ENCODE results near the gene IGF1R.
A peak's percentile ranks its signal among the peaks of the same experiment; 100 is the strongest.

The IGF1R gene

DNA sequence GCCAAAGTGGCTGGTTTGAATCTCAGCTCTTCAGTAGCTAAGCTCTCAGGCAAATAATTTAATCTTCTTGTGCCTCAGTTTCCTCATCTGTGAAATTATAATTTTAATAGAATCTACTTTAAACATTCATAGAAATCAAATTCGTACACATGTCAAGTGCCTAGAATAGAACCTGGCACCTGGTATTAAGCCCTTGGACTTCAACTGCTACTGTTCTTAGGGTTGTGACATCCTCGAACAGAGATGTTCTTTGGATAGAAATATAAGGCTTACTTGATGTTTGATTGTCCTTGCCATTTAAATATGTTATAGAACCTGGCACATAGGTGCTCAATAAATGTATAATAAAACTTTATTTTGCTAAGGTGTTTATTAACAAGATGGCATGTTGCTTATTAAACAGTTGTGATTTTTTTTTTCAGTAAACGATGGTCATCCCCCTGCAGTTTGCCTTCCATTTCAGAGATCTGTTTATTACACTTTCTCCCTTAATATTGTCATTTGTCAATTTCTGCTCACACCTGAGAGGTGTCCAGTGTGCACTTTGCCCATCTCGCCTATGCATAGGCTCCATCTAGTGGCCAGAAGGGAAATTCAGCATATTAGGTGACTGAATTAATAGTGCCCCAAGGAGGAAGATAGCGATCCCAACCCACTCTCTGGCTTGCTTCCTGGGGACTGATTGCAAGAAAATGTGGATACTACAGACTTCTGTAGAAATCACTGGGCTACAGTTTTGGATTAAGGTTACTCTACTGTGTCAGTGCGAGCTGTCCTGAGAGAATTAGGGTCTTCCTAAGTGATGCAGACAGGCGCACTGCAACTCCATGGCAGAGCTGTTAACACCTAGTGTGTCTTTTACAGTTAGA is 10.7 kb downstream of the IGF1R start:
- peaks cover 99% of the 10 kb centered on the region for H3K79me2 ChIP-seq (ENCODE audit: control insufficient read depth, insufficient read depth, low read length, unreplicated experiment)
- H3K4me3 ChIP-seq (ENCODE audit: low read depth, low read length), result no peak overlapping the region
- no peaks in the 10 kb centered on the region for H3K36me3 ChIP-seq (ENCODE audit: insufficient read depth, low read length)
- H3K27me3 ChIP-seq (ENCODE audit: insufficient read depth, low read length), result no peaks in the 10 kb centered on the region
- no peak overlapping the region for H2AFZ ChIP-seq (ENCODE audit: low read length, unreplicated experiment)
- peaks cover 35% of the 10 kb centered on the region for H3K4me1 ChIP-seq (ENCODE audit: control insufficient read depth, insufficient read depth, low read length, unreplicated experiment)
- H3K27ac ChIP-seq (ENCODE audit: low read depth, low read length), result no peak overlapping the region

DNA sequence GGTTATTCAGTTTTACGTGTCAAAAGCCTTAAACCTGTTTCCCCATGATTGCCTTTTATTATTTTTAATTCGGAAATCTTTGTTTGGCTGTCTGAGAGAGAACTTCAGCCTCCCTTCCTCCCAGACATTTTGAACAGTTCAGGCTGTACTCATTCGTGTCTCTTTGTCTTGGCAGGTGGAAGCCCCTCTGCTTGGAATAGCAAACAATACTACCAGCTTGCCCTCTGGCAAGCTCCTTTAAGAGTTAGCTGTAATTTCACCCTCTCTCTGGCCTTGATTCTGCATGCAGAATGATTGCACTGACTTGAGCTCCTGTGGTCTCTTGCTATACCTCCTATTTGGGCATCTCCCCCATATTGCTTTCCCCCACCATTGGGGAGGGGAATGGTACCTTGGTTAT is 11.7 kb downstream of the IGF1R start:
- no peak overlapping the region for H3K27ac ChIP-seq (ENCODE audit: low read depth, low read length)
- H3K27me3 ChIP-seq (ENCODE audit: insufficient read depth, low read length), result no peaks in the 10 kb centered on the region
- peaks cover 91% of the 10 kb centered on the region for H3K79me2 ChIP-seq (ENCODE audit: control insufficient read depth, insufficient read depth, low read length, unreplicated experiment)
- no peak overlapping the region for H2AFZ ChIP-seq (ENCODE audit: low read length, unreplicated experiment)
- peaks cover 25% of the 10 kb centered on the region for H3K4me1 ChIP-seq (ENCODE audit: control insufficient read depth, insufficient read depth, low read length, unreplicated experiment)
- no peak overlapping the region for H3K4me3 ChIP-seq (ENCODE audit: low read depth, low read length)
- H3K36me3 ChIP-seq (ENCODE audit: insufficient read depth, low read length), result no peaks in the 10 kb centered on the region

DNA sequence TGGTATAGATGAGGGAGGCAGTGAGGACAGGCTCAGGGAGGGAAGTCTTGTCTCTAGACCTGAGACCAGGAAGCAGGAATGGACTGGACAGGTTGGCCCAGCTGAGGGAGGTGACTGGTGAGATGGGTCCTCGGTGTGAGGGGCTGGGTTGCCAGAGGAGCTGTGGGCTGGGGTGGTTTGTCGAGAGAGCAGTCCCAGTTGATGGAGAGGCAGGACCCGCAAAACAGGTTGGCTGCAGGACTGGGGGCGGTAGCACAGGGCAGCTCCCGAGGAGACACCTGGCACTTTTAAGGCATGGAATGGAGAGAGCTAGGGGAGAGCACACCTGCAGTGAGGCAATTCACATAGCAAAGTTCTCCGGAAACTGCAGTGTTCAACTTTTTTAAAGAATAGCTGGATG is 14.7 kb downstream of the IGF1R start:
- no peak overlapping the region for H3K4me3 ChIP-seq (ENCODE audit: low read depth, low read length)
- H3K27ac ChIP-seq (ENCODE audit: low read depth, low read length), result no peak overlapping the region
- no peaks in the 10 kb centered on the region for H3K36me3 ChIP-seq (ENCODE audit: insufficient read depth, low read length)
- H3K4me1 ChIP-seq (ENCODE audit: control insufficient read depth, insufficient read depth, low read length, unreplicated experiment), result peaks cover 23% of the 10 kb centered on the region
- H3K79me2 ChIP-seq (ENCODE audit: control insufficient read depth, insufficient read depth, low read length, unreplicated experiment), result peaks cover 90% of the 10 kb centered on the region
- no peak overlapping the region for H2AFZ ChIP-seq (ENCODE audit: low read length, unreplicated experiment)
- H3K27me3 ChIP-seq (ENCODE audit: insufficient read depth, low read length), result no peaks in the 10 kb centered on the region

DNA sequence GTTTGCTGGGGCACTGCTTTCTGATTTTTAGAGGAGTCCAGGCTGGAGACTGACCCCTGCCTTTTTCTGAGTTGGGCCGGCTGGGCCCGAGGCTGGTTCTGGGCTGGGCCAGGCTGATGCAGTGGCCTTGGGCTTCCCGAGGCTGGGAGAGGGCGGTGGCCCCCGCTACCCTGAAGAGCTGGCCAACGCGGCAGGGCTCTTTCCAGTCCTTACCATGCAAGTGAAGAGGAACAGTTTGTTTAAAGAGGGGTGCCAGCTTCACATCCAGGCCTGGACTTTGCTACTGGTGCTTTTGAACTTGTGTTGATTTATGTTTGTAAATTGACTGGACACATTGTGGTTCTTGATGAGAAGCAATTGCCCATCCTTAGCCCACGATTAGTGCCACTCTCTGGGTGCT is 15.3 kb downstream of the IGF1R start:
- no peak overlapping the region for H3K4me3 ChIP-seq (ENCODE audit: low read depth, low read length)
- H3K4me1 ChIP-seq (ENCODE audit: control insufficient read depth, insufficient read depth, low read length, unreplicated experiment), result peaks cover 25% of the 10 kb centered on the region
- no peak overlapping the region for H2AFZ ChIP-seq (ENCODE audit: low read length, unreplicated experiment)
- H3K27ac ChIP-seq (ENCODE audit: low read depth, low read length), result no peak overlapping the region
- no peaks in the 10 kb centered on the region for H3K27me3 ChIP-seq (ENCODE audit: insufficient read depth, low read length)
- H3K79me2 ChIP-seq (ENCODE audit: control insufficient read depth, insufficient read depth, low read length, unreplicated experiment), result peaks cover 90% of the 10 kb centered on the region
- no peaks in the 10 kb centered on the region for H3K36me3 ChIP-seq (ENCODE audit: insufficient read depth, low read length)

DNA sequence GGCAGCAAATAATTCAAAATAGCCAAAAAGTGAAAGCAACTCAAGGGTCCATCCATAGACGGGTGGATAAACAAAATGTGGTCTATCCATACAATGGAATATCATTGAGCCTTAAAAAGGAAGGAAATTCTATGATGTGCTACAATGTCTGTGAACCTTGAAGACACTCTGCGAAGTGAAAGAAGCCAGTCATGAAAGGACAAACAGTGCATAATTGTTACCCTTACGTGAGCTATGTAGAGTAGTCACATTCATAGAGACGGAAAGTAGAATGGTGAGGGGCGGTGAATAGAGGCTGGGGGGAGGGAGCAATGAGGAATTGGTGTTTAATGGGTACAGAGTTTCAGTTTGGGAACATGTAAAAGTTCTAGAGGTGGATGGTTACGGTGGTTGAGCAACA is 18.1 kb downstream of the IGF1R start:
- no peak overlapping the region for H3K27ac ChIP-seq (ENCODE audit: low read depth, low read length)
- no peaks in the 10 kb centered on the region for H3K27me3 ChIP-seq (ENCODE audit: insufficient read depth, low read length)
- peaks cover 46% of the 10 kb centered on the region for H3K4me1 ChIP-seq (ENCODE audit: control insufficient read depth, insufficient read depth, low read length, unreplicated experiment)
- no peaks in the 10 kb centered on the region for H3K36me3 ChIP-seq (ENCODE audit: insufficient read depth, low read length)
- H3K4me3 ChIP-seq (ENCODE audit: low read depth, low read length), result no peak overlapping the region
- H2AFZ ChIP-seq (ENCODE audit: low read length, unreplicated experiment), result no peak overlapping the region
- H3K79me2 ChIP-seq (ENCODE audit: control insufficient read depth, insufficient read depth, low read length, unreplicated experiment), result peaks cover 89% of the 10 kb centered on the region

DNA sequence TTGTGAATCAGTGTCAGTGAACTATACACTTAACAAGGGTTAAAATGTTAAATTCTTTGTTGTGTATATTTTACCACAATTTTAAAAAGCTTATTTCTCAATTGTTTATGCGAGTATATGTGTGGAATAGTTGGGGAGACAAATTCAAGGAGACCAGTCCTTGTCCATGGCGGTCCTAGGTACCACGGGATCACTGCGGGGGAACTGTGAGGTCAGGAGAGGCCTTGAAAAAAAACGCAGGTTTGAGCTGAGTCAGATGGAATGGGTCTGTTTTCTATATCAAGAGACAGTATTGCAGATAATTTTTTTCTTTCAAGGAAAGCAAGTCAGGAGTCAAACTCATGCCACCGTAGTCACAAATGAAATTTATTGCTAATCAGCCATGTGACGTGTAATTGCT is 18.5 kb downstream of the IGF1R start:
- H3K79me2 ChIP-seq (ENCODE audit: control insufficient read depth, insufficient read depth, low read length, unreplicated experiment), result peaks cover 89% of the 10 kb centered on the region
- no peak overlapping the region for H3K4me3 ChIP-seq (ENCODE audit: low read depth, low read length)
- H3K27me3 ChIP-seq (ENCODE audit: insufficient read depth, low read length), result no peaks in the 10 kb centered on the region
- H3K36me3 ChIP-seq (ENCODE audit: insufficient read depth, low read length), result no peaks in the 10 kb centered on the region
- H3K27ac ChIP-seq (ENCODE audit: low read depth, low read length), result no peak overlapping the region
- no peak overlapping the region for H2AFZ ChIP-seq (ENCODE audit: low read length, unreplicated experiment)
- H3K4me1 ChIP-seq (ENCODE audit: control insufficient read depth, insufficient read depth, low read length, unreplicated experiment), result peaks cover 50% of the 10 kb centered on the region

DNA sequence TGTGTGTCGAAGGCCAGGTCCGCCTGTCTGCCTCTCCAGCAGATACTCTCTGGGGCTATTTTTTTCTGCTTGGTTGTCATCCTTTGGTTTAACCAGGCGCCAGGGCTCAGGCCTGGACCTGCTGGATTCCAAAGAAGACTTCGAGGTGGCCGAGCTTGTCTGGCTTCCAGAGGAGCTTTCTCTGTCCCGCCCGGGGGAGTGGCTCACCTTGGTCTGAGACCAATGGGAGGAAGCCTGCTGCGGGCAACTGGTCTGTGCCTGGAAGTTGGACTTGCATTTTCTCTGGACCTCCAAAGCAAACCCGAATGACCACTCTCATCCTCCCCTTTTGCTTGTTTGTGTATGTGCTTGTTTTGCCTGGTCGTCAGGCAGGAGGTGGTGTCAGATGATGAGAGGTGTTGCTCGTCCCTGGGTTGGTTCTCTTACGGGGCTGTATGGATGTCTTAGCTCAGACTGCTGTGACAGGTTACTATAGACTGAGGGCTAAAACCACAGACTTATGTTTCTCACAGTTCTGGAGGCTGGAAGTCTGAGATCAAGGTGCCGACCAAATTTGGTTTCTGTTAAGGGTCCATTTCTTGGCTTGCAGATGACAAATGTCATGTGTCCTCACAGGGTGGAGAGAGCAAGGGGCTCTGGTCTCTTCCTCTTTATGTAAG is 19.3 kb downstream of the IGF1R start:
- Histone ChIP-seq H3K27ac (ENCODE audit: low read depth, low read length) (no peak overlapping the region; the same call in 1 of the 2 replicates), H3K36me3 (ENCODE audit: insufficient read depth, low read length) (no peaks in the 10 kb centered on the region), H3K4me1 (ENCODE audit: control insufficient read depth, insufficient read depth, low read length, unreplicated experiment) (peaks cover 53% of the 10 kb centered on the region), H3K27me3 (ENCODE audit: insufficient read depth, low read length) (no peaks in the 10 kb centered on the region), H3K4me3 (ENCODE audit: low read depth, low read length) (no peak overlapping the region), H3K79me2 (ENCODE audit: control insufficient read depth, insufficient read depth, low read length, unreplicated experiment) (peaks cover 86% of the 10 kb centered on the region), H2AFZ (ENCODE audit: low read length, unreplicated experiment) (no peak overlapping the region)

DNA sequence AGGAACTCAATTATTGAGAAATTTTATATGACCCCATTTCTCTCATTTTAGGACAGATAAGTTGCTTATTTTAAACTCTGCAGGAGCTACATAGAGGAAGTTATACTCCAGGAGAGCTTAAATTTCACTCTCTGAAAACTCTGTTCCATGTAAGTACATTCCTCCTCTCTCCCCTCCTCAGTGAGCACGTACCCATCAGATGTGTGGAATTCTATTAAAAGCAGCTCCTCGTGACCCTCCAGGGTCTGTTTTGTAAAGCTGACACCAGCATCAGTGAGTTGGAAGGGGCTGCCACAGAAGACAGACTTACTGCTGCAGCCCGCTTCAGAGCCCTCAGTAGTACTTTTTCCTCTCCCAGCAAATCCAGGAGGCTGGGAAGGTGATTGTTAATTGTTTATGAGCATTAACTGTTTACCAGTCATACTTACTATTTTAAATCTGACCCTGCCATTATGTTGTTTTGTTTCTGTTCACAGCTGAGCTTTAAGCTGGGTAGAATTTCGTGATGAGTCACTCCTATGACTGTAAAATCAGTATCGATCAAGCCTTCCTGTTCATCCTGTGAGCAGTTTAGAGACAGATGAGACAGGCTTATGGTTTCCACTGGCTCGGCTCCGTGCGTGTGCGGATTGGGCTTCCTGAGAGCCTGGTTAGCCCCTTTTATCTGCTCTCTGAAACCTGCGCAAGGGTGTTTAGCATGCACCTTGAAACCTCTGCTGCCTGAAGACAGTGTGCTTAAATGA is 20.4 kb downstream of the IGF1R start:
- peaks cover 84% of the 10 kb centered on the region for H3K79me2 ChIP-seq (ENCODE audit: control insufficient read depth, insufficient read depth, low read length, unreplicated experiment)
- H3K4me1 ChIP-seq (ENCODE audit: control insufficient read depth, insufficient read depth, low read length, unreplicated experiment), result peaks cover 53% of the 10 kb centered on the region
- H3K36me3 ChIP-seq (ENCODE audit: insufficient read depth, low read length), result no peaks in the 10 kb centered on the region
- peak overlapping the region; percentile 5 for H2AFZ ChIP-seq (ENCODE audit: low read length, unreplicated experiment)
- H3K4me3 ChIP-seq (ENCODE audit: low read depth, low read length), result peak overlapping the region; percentile 44
- H3K27me3 ChIP-seq (ENCODE audit: insufficient read depth, low read length), result no peaks in the 10 kb centered on the region
- H3K27ac ChIP-seq (ENCODE audit: low read depth, low read length), result peak overlapping the region; percentile 65

DNA sequence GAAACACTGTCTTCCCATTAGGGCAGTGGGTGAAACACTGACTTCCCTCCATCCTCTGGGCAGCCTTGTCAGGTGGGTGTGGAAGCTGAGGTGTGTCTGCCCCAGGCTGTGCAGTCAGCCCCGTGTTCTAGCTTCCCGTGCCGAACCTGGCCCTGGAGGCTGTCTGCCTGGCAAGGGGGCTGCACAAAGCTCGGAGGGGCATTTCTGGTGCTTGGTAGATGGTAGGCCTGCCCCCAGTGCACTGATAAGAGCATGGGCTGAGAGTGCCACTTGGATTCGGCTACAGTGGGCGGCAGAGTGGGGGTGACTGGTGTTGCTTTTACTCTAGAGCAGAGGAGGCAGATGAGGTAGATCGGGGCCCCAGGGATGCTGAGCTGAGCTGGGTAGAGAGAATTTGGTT is 21.3 kb downstream of the IGF1R start:
- Histone ChIP-seq H3K27ac (ENCODE audit: low read depth, low read length) (no peak overlapping the region), H3K4me3 (ENCODE audit: low read depth, low read length) (no peak overlapping the region), H3K36me3 (ENCODE audit: insufficient read depth, low read length) (no peaks in the 10 kb centered on the region), H3K4me1 (ENCODE audit: control insufficient read depth, insufficient read depth, low read length, unreplicated experiment) (peaks cover 53% of the 10 kb centered on the region), H2AFZ (ENCODE audit: low read length, unreplicated experiment) (no peak overlapping the region), H3K79me2 (ENCODE audit: control insufficient read depth, insufficient read depth, low read length, unreplicated experiment) (peaks cover 88% of the 10 kb centered on the region), H3K27me3 (ENCODE audit: insufficient read depth, low read length) (no peaks in the 10 kb centered on the region)

DNA sequence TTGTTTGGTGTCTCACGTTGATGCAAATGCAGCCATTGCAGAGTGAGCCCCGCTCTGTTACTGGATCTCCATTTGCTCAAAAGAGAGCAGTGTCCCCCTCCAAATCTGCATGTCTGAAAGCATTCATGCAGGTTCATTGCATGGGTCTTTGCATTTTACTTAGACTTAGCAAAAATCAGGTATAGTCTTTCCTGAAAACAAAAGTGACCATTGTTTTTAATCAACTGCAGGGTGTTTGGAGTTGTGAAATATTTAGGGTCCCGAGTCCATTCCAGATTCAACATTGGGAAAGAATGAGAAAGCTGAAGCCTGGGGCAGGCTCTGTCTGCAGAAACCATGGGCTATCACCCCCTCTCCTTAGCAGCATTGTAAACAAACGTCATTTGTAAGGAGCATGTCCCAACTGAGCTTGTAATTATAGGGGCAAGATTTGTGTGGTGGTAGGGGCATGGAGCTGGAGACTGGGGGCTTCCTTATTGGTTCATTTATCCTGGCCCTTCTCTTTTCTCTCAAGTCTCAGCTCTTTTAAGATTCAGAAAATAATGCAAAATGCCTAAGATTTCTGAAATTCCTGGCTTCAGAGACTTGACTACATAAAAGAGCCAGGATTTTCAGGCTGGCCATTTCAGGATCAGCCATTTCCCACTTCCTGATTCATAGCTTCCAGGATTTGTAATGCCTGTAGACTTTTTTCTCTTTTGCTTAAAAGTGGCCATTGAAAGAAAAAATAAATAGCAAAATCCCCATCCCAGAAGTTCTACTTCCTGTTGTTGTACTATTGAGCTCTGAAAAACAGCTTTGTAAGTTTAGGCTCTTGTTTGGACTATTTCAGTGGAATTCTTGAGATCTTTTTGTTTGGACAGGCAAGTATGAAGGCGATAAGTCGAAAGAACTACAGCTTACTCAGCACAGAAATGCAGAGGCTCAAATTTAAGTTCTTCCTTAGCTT is 23.0 kb downstream of the IGF1R start:
- peaks cover 83% of the 10 kb centered on the region for H3K79me2 ChIP-seq (ENCODE audit: control insufficient read depth, insufficient read depth, low read length, unreplicated experiment)
- no peaks in the 10 kb centered on the region for H3K27me3 ChIP-seq (ENCODE audit: insufficient read depth, low read length)
- peak overlapping the region; percentile 83 for H2AFZ ChIP-seq (ENCODE audit: low read length, unreplicated experiment)
- H3K36me3 ChIP-seq (ENCODE audit: insufficient read depth, low read length), result no peaks in the 10 kb centered on the region
- peaks cover 53% of the 10 kb centered on the region for H3K4me1 ChIP-seq (ENCODE audit: control insufficient read depth, insufficient read depth, low read length, unreplicated experiment)
- H3K4me3 ChIP-seq (ENCODE audit: low read depth, low read length), result peak overlapping the region; percentile 54
- peak overlapping the region; percentile 69 for H3K27ac ChIP-seq (ENCODE audit: low read depth, low read length)
